ENCODE results near the gene MORN1.

MORN1 gene

GRCh38 chr1:2306151-2306978 is 85.0 kb downstream of the MORN1 start:
- H3K36me3 ChIP-seq (ENCODE audit: control insufficient read depth, low read depth, low read length): peaks cover 31% of the 10 kb centered on the region
- H3K9ac ChIP-seq (ENCODE audit: low read length): no peak overlapping the region
- H3K9me3 ChIP-seq (ENCODE audit: control insufficient read depth, low read depth, low read length): no peaks in the 10 kb centered on the region
- no peak overlapping the region for H3K27ac ChIP-seq (ENCODE audit: low read length)
- no peak overlapping the region for H3K4me3 ChIP-seq (ENCODE audit: low read length)
- H3K4me1 ChIP-seq (ENCODE audit: control insufficient read depth, low read depth, low read length): peaks cover 4% of the 10 kb centered on the region
- H3K27me3 ChIP-seq (ENCODE audit: control insufficient read depth, insufficient read depth, low read length): no peaks in the 10 kb centered on the region

- Histone ChIP-seq H3K27me3 (ENCODE audit: control insufficient read depth, insufficient read depth, low read length) (no peaks in the 10 kb centered on the region), H3K4me1 (ENCODE audit: control insufficient read depth, low read depth, low read length) (no peaks in the 10 kb centered on the region), H3K27ac (ENCODE audit: low read length) (no peak overlapping the region), H3K36me3 (ENCODE audit: control insufficient read depth, low read depth, low read length) (peaks cover 31% of the 10 kb centered on the region), H3K9ac (ENCODE audit: low read length) (no peak overlapping the region), H3K4me3 (ENCODE audit: low read length) (no peak overlapping the region), H3K9me3 (ENCODE audit: control insufficient read depth, low read depth, low read length) (no peaks in the 10 kb centered on the region)
Observed at GRCh38 chr1:2304921-2305681, 86.3 kb downstream of the MORN1 start.

- no peak overlapping the region for H3K27ac ChIP-seq (ENCODE audit: low read length)
- H3K9ac ChIP-seq (ENCODE audit: low read length): no peak overlapping the region
- no peak overlapping the region for H3K4me3 ChIP-seq (ENCODE audit: low read length)
- H3K9me3 ChIP-seq (ENCODE audit: control insufficient read depth, low read depth, low read length): no peaks in the 10 kb centered on the region
- H3K27me3 ChIP-seq (ENCODE audit: control insufficient read depth, insufficient read depth, low read length): no peaks in the 10 kb centered on the region
- H3K4me1 ChIP-seq (ENCODE audit: control insufficient read depth, low read depth, low read length): no peaks in the 10 kb centered on the region
- H3K36me3 ChIP-seq (ENCODE audit: control insufficient read depth, low read depth, low read length): peaks cover 31% of the 10 kb centered on the region
Observed at GRCh38 chr1:2304282-2304681, 87.1 kb downstream of the MORN1 start.

GRCh38 chr1:2303781-2304180 is 87.6 kb downstream of the MORN1 start:
- Histone ChIP-seq H3K27ac (ENCODE audit: low read length) (no peak overlapping the region), H3K4me3 (ENCODE audit: low read length) (no peak overlapping the region), H3K9ac (ENCODE audit: low read length) (no peak overlapping the region), H3K9me3 (ENCODE audit: control insufficient read depth, low read depth, low read length) (no peaks in the 10 kb centered on the region), H3K4me1 (ENCODE audit: control insufficient read depth, low read depth, low read length) (no peaks in the 10 kb centered on the region), H3K36me3 (ENCODE audit: control insufficient read depth, low read depth, low read length) (peaks cover 31% of the 10 kb centered on the region), H3K27me3 (ENCODE audit: control insufficient read depth, insufficient read depth, low read length) (no peaks in the 10 kb centered on the region)

GRCh38 chr1:2303016-2303775 is 88.2 kb downstream of the MORN1 start:
- Histone ChIP-seq H3K27me3 (ENCODE audit: control insufficient read depth, insufficient read depth, low read length) (no peaks in the 10 kb centered on the region), H3K4me3 (ENCODE audit: low read length) (no peak overlapping the region), H3K36me3 (ENCODE audit: control insufficient read depth, low read depth, low read length) (peaks cover 27% of the 10 kb centered on the region), H3K9me3 (ENCODE audit: control insufficient read depth, low read depth, low read length) (no peaks in the 10 kb centered on the region), H3K27ac (ENCODE audit: low read length) (no peak overlapping the region), H3K4me1 (ENCODE audit: control insufficient read depth, low read depth, low read length) (no peaks in the 10 kb centered on the region), H3K9ac (ENCODE audit: low read length) (no peak overlapping the region)

GRCh38 chr1:2302292-2302925 is 88.9 kb downstream of the MORN1 start:
- Histone ChIP-seq H3K9me3 (ENCODE audit: control insufficient read depth, low read depth, low read length) (no peaks in the 10 kb centered on the region), H3K36me3 (ENCODE audit: control insufficient read depth, low read depth, low read length) (peaks cover 19% of the 10 kb centered on the region), H3K27me3 (ENCODE audit: control insufficient read depth, insufficient read depth, low read length) (no peaks in the 10 kb centered on the region), H3K9ac (ENCODE audit: low read length) (no peak overlapping the region), H3K4me1 (ENCODE audit: control insufficient read depth, low read depth, low read length) (no peaks in the 10 kb centered on the region), H3K4me3 (ENCODE audit: low read length) (no peak overlapping the region), H3K27ac (ENCODE audit: low read length) (no peak overlapping the region)

- no peaks in the 10 kb centered on the region for H3K9me3 ChIP-seq (ENCODE audit: control insufficient read depth, low read depth, low read length)
- H3K27me3 ChIP-seq (ENCODE audit: control insufficient read depth, insufficient read depth, low read length): no peaks in the 10 kb centered on the region
- no peaks in the 10 kb centered on the region for H3K4me1 ChIP-seq (ENCODE audit: control insufficient read depth, low read depth, low read length)
- no peak overlapping the region for H3K4me3 ChIP-seq (ENCODE audit: low read length)
- H3K9ac ChIP-seq (ENCODE audit: low read length): no peak overlapping the region
- no peak overlapping the region for H3K27ac ChIP-seq (ENCODE audit: low read length)
- peaks cover 16% of the 10 kb centered on the region for H3K36me3 ChIP-seq (ENCODE audit: control insufficient read depth, low read depth, low read length)
Observed at GRCh38 chr1:2301607-2302291, 89.6 kb downstream of the MORN1 start.

GRCh38 chr1:2300851-2301606 is 90.3 kb downstream of the MORN1 start:
- no peak overlapping the region for H3K4me3 ChIP-seq (ENCODE audit: low read length)
- H3K27ac ChIP-seq (ENCODE audit: low read length): no peak overlapping the region
- no peaks in the 10 kb centered on the region for H3K27me3 ChIP-seq (ENCODE audit: control insufficient read depth, insufficient read depth, low read length)
- H3K36me3 ChIP-seq (ENCODE audit: control insufficient read depth, low read depth, low read length): peaks cover 16% of the 10 kb centered on the region
- H3K4me1 ChIP-seq (ENCODE audit: control insufficient read depth, low read depth, low read length): no peaks in the 10 kb centered on the region
- H3K9me3 ChIP-seq (ENCODE audit: control insufficient read depth, low read depth, low read length): no peaks in the 10 kb centered on the region
- H3K9ac ChIP-seq (ENCODE audit: low read length): no peak overlapping the region

GRCh38 chr1:2300004-2300771 is 91.2 kb downstream of the MORN1 start:
- Histone ChIP-seq H3K36me3 (ENCODE audit: control insufficient read depth, low read depth, low read length) (peaks cover 14% of the 10 kb centered on the region), H3K9me3 (ENCODE audit: control insufficient read depth, low read depth, low read length) (no peaks in the 10 kb centered on the region), H3K4me1 (ENCODE audit: control insufficient read depth, low read depth, low read length) (no peaks in the 10 kb centered on the region), H3K27me3 (ENCODE audit: control insufficient read depth, insufficient read depth, low read length) (no peaks in the 10 kb centered on the region), H3K27ac (ENCODE audit: low read length) (no peak overlapping the region), H3K4me3 (ENCODE audit: low read length) (no peak overlapping the region), H3K9ac (ENCODE audit: low read length) (no peak overlapping the region)

- H3K36me3 ChIP-seq (ENCODE audit: control insufficient read depth, low read depth, low read length): peaks cover 7% of the 10 kb centered on the region
- H3K9ac ChIP-seq (ENCODE audit: low read length): no peak overlapping the region
- H3K27ac ChIP-seq (ENCODE audit: low read length): no peak overlapping the region
- no peaks in the 10 kb centered on the region for H3K9me3 ChIP-seq (ENCODE audit: control insufficient read depth, low read depth, low read length)
- no peaks in the 10 kb centered on the region for H3K27me3 ChIP-seq (ENCODE audit: control insufficient read depth, insufficient read depth, low read length)
- no peak overlapping the region for H3K4me3 ChIP-seq (ENCODE audit: low read length)
- H3K4me1 ChIP-seq (ENCODE audit: control insufficient read depth, low read depth, low read length): no peaks in the 10 kb centered on the region
Observed at GRCh38 chr1:2299131-2299627, 92.2 kb downstream of the MORN1 start.
